DOHH2 (cell line): ENCODE measurements around the gene PROSER1.

Experiments used
- EZH2phosphoT487 ChIP-seq: fragments of 200-600 bp; sonication (generic); IDR thresholded peaks from 2 replicates; pipeline ENCODE4 v1.6.1; 2017; ENCODE audit warnings: borderline replicate concordance, mild to moderate bottlenecking, antibody characterized with exemption, low read length, moderate library complexity, mixed read lengths
- TF ChIP-seq, protein P1 (sequence below): fragments of 200-600 bp; sonication (generic); IDR thresholded peaks from one replicate; pipeline ENCODE4 v1.5.1; 2014; ENCODE audit warnings: antibody characterized with exemption, mild to moderate bottlenecking, low read depth, low read length; ENCODE audit not compliant: poor library complexity, severe bottlenecking

- TF ChIP-seq, protein P1, sequence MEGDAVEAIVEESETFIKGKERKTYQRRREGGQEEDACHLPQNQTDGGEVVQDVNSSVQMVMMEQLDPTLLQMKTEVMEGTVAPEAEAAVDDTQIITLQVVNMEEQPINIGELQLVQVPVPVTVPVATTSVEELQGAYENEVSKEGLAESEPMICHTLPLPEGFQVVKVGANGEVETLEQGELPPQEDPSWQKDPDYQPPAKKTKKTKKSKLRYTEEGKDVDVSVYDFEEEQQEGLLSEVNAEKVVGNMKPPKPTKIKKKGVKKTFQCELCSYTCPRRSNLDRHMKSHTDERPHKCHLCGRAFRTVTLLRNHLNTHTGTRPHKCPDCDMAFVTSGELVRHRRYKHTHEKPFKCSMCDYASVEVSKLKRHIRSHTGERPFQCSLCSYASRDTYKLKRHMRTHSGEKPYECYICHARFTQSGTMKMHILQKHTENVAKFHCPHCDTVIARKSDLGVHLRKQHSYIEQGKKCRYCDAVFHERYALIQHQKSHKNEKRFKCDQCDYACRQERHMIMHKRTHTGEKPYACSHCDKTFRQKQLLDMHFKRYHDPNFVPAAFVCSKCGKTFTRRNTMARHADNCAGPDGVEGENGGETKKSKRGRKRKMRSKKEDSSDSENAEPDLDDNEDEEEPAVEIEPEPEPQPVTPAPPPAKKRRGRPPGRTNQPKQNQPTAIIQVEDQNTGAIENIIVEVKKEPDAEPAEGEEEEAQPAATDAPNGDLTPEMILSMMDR: peak; percentile 50
- TF ChIP-seq EZH2phosphoT487: no peak
Measured at GRCh38 chr13:39016787-39017186, 21.1 kb downstream of the PROSER1 start.
